ENCODE measurements around the gene TPRG1. TPM values are rescaled to one million over a fixed set of nuclear protein-coding genes. Genes with fewer than 3 reads are reported as not detected.

Gene TPRG1
- polyA plus RNA-seq, 4 donors = 0.21 to 1.9 (median 0.95) TPM

GRCh38 chr3:189229196-189229828 is 57.5 kb downstream of the TPRG1 start:
- Histone ChIP-seq H3K4me3 (ENCODE audit: low read depth in 1 of 3, low read length in 3 of 3) (no peak overlapping the region), H3K9me3 (ENCODE audit: control insufficient read depth in 2 of 2, insufficient read depth in 1 of 2, low read depth in 1 of 2, low read length in 1 of 2) (no peaks in the 10 kb centered on the region), H3K27ac (ENCODE audit: low read depth in 1 of 3, low read length in 2 of 3) (peak overlapping the region in 1 of 3 donors; percentile 11), H3K4me1 (ENCODE audit: control insufficient read depth in 3 of 3, insufficient read depth in 2 of 3, low read depth in 1 of 3, low read length in 2 of 3) (no peaks in the 10 kb centered on the region), H3K27me3 (ENCODE audit: control insufficient read depth in 3 of 3, insufficient read depth in 3 of 3, low read length in 3 of 3) (no peaks in the 10 kb centered on the region), H3K36me3 (ENCODE audit: control insufficient read depth in 3 of 3, insufficient read depth in 2 of 3, low read depth in 1 of 3, low read length in 3 of 3) (no peaks in the 10 kb centered on the region)
- no peak for FAIRE-seq
- WGBS, 3 donors = 47 to 56% (median 55%) methylated on average over 5 of the region's 5 CpGs
- DNase-seq = peak; percentile 61

- no peak for DNase-seq
- Histone ChIP-seq H3K4me3 (ENCODE audit: low read depth in 1 of 3, low read length in 3 of 3) (no peak overlapping the region), H3K27me3 (ENCODE audit: control insufficient read depth in 3 of 3, insufficient read depth in 3 of 3, low read length in 3 of 3) (no peaks in the 10 kb centered on the region), H3K9me3 (ENCODE audit: control insufficient read depth in 2 of 2, insufficient read depth in 1 of 2, low read depth in 1 of 2, low read length in 1 of 2) (no peaks in the 10 kb centered on the region), H3K36me3 (ENCODE audit: control insufficient read depth in 3 of 3, insufficient read depth in 2 of 3, low read depth in 1 of 3, low read length in 3 of 3) (no peaks in the 10 kb centered on the region), H3K4me1 (ENCODE audit: control insufficient read depth in 3 of 3, insufficient read depth in 2 of 3, low read depth in 1 of 3, low read length in 2 of 3) (no peaks in the 10 kb centered on the region), H3K27ac (ENCODE audit: low read depth in 1 of 3, low read length in 2 of 3) (no peak overlapping the region)
- FAIRE-seq = no peak
- 67 to 84% (median 76%) methylated on average over 3 of the region's 3 CpGs for WGBS, 3 donors
These were observed 61.0 kb downstream of the TPRG1 start for GRCh38 chr3:189232790-189233189.

GRCh38 chr3:189233225-189233858 is 61.6 kb downstream of the TPRG1 start:
- no peak overlapping the region for H3K4me3 ChIP-seq (ENCODE audit: low read depth in 1 of 3, low read length in 3 of 3)
- H3K27ac ChIP-seq (ENCODE audit: low read depth in 1 of 3, low read length in 2 of 3) = no peak overlapping the region
- H3K9me3 ChIP-seq (ENCODE audit: control insufficient read depth in 2 of 2, insufficient read depth in 1 of 2, low read depth in 1 of 2, low read length in 1 of 2) = no peaks in the 10 kb centered on the region
- DNase-seq = peak; percentile 75
- no peaks in the 10 kb centered on the region for H3K27me3 ChIP-seq (ENCODE audit: control insufficient read depth in 3 of 3, insufficient read depth in 3 of 3, low read length in 3 of 3)
- no peaks in the 10 kb centered on the region for H3K4me1 ChIP-seq (ENCODE audit: control insufficient read depth in 3 of 3, insufficient read depth in 2 of 3, low read depth in 1 of 3, low read length in 2 of 3)
- WGBS, 3 donors = 34 to 45% (median 40%) methylated on average over 5 of the region's 5 CpGs
- FAIRE-seq = no peak
- no peaks in the 10 kb centered on the region for H3K36me3 ChIP-seq (ENCODE audit: control insufficient read depth in 3 of 3, insufficient read depth in 2 of 3, low read depth in 1 of 3, low read length in 3 of 3)

- 84 to 91% (median 89%) methylated on average over 2 of the region's 2 CpGs for WGBS, 3 donors
- no peaks in the 10 kb centered on the region for H3K9me3 ChIP-seq (ENCODE audit: control insufficient read depth in 2 of 2, insufficient read depth in 1 of 2, low read depth in 1 of 2, low read length in 1 of 2)
- no peaks in the 10 kb centered on the region for H3K4me1 ChIP-seq (ENCODE audit: control insufficient read depth in 3 of 3, insufficient read depth in 2 of 3, low read depth in 1 of 3, low read length in 2 of 3)
- no peaks in the 10 kb centered on the region for H3K27me3 ChIP-seq (ENCODE audit: control insufficient read depth in 3 of 3, insufficient read depth in 3 of 3, low read length in 3 of 3)
- no peak for FAIRE-seq
- no peaks in the 10 kb centered on the region for H3K36me3 ChIP-seq (ENCODE audit: control insufficient read depth in 3 of 3, insufficient read depth in 2 of 3, low read depth in 1 of 3, low read length in 3 of 3)
- no peak overlapping the region for H3K27ac ChIP-seq (ENCODE audit: low read depth in 1 of 3, low read length in 2 of 3)
- DNase-seq = no peak
- no peak overlapping the region for H3K4me3 ChIP-seq (ENCODE audit: low read depth in 1 of 3, low read length in 3 of 3)
These were observed 63.4 kb downstream of the TPRG1 start for GRCh38 chr3:189235214-189235613.

GRCh38 chr3:189236352-189236751 is 64.6 kb downstream of the TPRG1 start:
- H3K9me3 ChIP-seq (ENCODE audit: control insufficient read depth in 2 of 2, insufficient read depth in 1 of 2, low read depth in 1 of 2, low read length in 1 of 2) = no peaks in the 10 kb centered on the region
- DNase-seq (no peak), FAIRE-seq (no peak)
- no peak overlapping the region for H3K27ac ChIP-seq (ENCODE audit: low read depth in 1 of 3, low read length in 2 of 3)
- no peaks in the 10 kb centered on the region for H3K27me3 ChIP-seq (ENCODE audit: control insufficient read depth in 3 of 3, insufficient read depth in 3 of 3, low read length in 3 of 3)
- no peaks in the 10 kb centered on the region for H3K4me1 ChIP-seq (ENCODE audit: control insufficient read depth in 3 of 3, insufficient read depth in 2 of 3, low read depth in 1 of 3, low read length in 2 of 3)
- no peak overlapping the region for H3K4me3 ChIP-seq (ENCODE audit: low read depth in 1 of 3, low read length in 3 of 3)
- no peaks in the 10 kb centered on the region for H3K36me3 ChIP-seq (ENCODE audit: control insufficient read depth in 3 of 3, insufficient read depth in 2 of 3, low read depth in 1 of 3, low read length in 3 of 3)

GRCh38 chr3:189237526-189237925 is 65.8 kb downstream of the TPRG1 start:
- 87 to 94% (median 93%) methylated on average over 4 of the region's 4 CpGs for WGBS, 3 donors
- no peaks in the 10 kb centered on the region for H3K9me3 ChIP-seq (ENCODE audit: control insufficient read depth in 2 of 2, insufficient read depth in 1 of 2, low read depth in 1 of 2, low read length in 1 of 2)
- no peaks in the 10 kb centered on the region for H3K36me3 ChIP-seq (ENCODE audit: control insufficient read depth in 3 of 3, insufficient read depth in 2 of 3, low read depth in 1 of 3, low read length in 3 of 3)
- FAIRE-seq (no peak), DNase-seq (no peak)
- no peaks in the 10 kb centered on the region for H3K4me1 ChIP-seq (ENCODE audit: control insufficient read depth in 3 of 3, insufficient read depth in 2 of 3, low read depth in 1 of 3, low read length in 2 of 3)
- H3K4me3 ChIP-seq (ENCODE audit: low read depth in 1 of 3, low read length in 3 of 3) = no peak overlapping the region
- no peaks in the 10 kb centered on the region for H3K27me3 ChIP-seq (ENCODE audit: control insufficient read depth in 3 of 3, insufficient read depth in 3 of 3, low read length in 3 of 3)
- H3K27ac ChIP-seq (ENCODE audit: low read depth in 1 of 3, low read length in 2 of 3) = no peak overlapping the region

- H3K4me1 ChIP-seq (ENCODE audit: control insufficient read depth in 3 of 3, insufficient read depth in 2 of 3, low read depth in 1 of 3, low read length in 2 of 3) = no peaks in the 10 kb centered on the region
- FAIRE-seq (no peak), DNase-seq (no peak)
- peaks cover 0 to 2% of the 10 kb centered on the region in 2 donors for H3K9me3 ChIP-seq (ENCODE audit: control insufficient read depth in 2 of 2, insufficient read depth in 1 of 2, low read depth in 1 of 2, low read length in 1 of 2)
- 95 to 96% (median 96%) methylated on average over 5 of the region's 5 CpGs for WGBS, 3 donors
- no peaks in the 10 kb centered on the region for H3K27me3 ChIP-seq (ENCODE audit: control insufficient read depth in 3 of 3, insufficient read depth in 3 of 3, low read length in 3 of 3)
- no peaks in the 10 kb centered on the region for H3K36me3 ChIP-seq (ENCODE audit: control insufficient read depth in 3 of 3, insufficient read depth in 2 of 3, low read depth in 1 of 3, low read length in 3 of 3)
- no peak overlapping the region for H3K27ac ChIP-seq (ENCODE audit: low read depth in 1 of 3, low read length in 2 of 3)
- no peak overlapping the region for H3K4me3 ChIP-seq (ENCODE audit: low read depth in 1 of 3, low read length in 3 of 3)
These were observed 66.3 kb downstream of the TPRG1 start for GRCh38 chr3:189238071-189238470.

- Histone ChIP-seq H3K27ac (ENCODE audit: low read depth in 1 of 3, low read length in 2 of 3) (no peak overlapping the region), H3K36me3 (ENCODE audit: control insufficient read depth in 3 of 3, insufficient read depth in 2 of 3, low read depth in 1 of 3, low read length in 3 of 3) (no peaks in the 10 kb centered on the region), H3K4me3 (ENCODE audit: low read depth in 1 of 3, low read length in 3 of 3) (no peak overlapping the region), H3K27me3 (ENCODE audit: control insufficient read depth in 3 of 3, insufficient read depth in 3 of 3, low read length in 3 of 3) (no peaks in the 10 kb centered on the region), H3K4me1 (ENCODE audit: control insufficient read depth in 3 of 3, insufficient read depth in 2 of 3, low read depth in 1 of 3, low read length in 2 of 3) (no peaks in the 10 kb centered on the region), H3K9me3 (ENCODE audit: control insufficient read depth in 2 of 2, insufficient read depth in 1 of 2, low read depth in 1 of 2, low read length in 1 of 2) (peaks cover 0 to 5% of the 10 kb centered on the region in 2 donors)
- WGBS, 3 donors = 88 to 92% (median 90%) methylated on average over 5 of the region's 5 CpGs
- DNase-seq (no peak), FAIRE-seq (no peak)
These were observed 67.8 kb downstream of the TPRG1 start for GRCh38 chr3:189239616-189240015.

GRCh38 chr3:189249987-189250386 is 78.2 kb downstream of the TPRG1 start:
- WGBS, 3 donors = 13 to 49% (median 22%) methylated on average over 1 of the region's 1 CpG
- no peak for DNase-seq
- Histone ChIP-seq H3K27me3 (ENCODE audit: control insufficient read depth in 3 of 3, insufficient read depth in 3 of 3, low read length in 3 of 3) (no peaks in the 10 kb centered on the region), H3K27ac (ENCODE audit: low read depth in 1 of 3, low read length in 2 of 3) (no peak overlapping the region), H3K4me1 (ENCODE audit: control insufficient read depth in 3 of 3, insufficient read depth in 2 of 3, low read depth in 1 of 3, low read length in 2 of 3) (no peaks in the 10 kb centered on the region), H3K9me3 (ENCODE audit: control insufficient read depth in 2 of 2, insufficient read depth in 1 of 2, low read depth in 1 of 2, low read length in 1 of 2) (no peaks in the 10 kb centered on the region), H3K36me3 (ENCODE audit: control insufficient read depth in 3 of 3, insufficient read depth in 2 of 3, low read depth in 1 of 3, low read length in 3 of 3) (no peaks in the 10 kb centered on the region), H3K4me3 (ENCODE audit: low read depth in 1 of 3, low read length in 3 of 3) (no peak overlapping the region)
- no peak for FAIRE-seq

Measured in small intestine (tissue), 7 donors.